Panc1 (cell line): ENCODE data around the gene LRRTM3. TPM values are rescaled to one million over a fixed set of nuclear protein-coding genes. Genes with fewer than 3 reads are reported as not detected.

Source experiments
- ATAC-seq: fragments of 200-7000 bp; cut with Tn5 transposase; 2 replicates; pipeline ENCODE4 v1.9.1; 2020; ENCODE audit warnings: mild to moderate bottlenecking, moderate library complexity
- BruUV-seq: library from RNA; stranded (reverse); fragments of 400-500 nt; replicated peaks from 2 replicates; lab custom pipeline; 2021; lab: Mats Ljungman, UMichigan
- CTCF ChIA-PET: fragments of 300-600 bp; sonication (Branson Sonifier 250); formaldehyde crosslinking; loops from one replicate; lab custom pipeline; 2022; ENCODE audit warnings: antibody characterized with exemption; lab: Charles Lee
- POLR2A ChIA-PET: fragments of 300-600 bp; sonication (Branson Sonifier 250); formaldehyde crosslinking; loops from one replicate; lab custom pipeline; 2022; ENCODE audit warnings: antibody characterized with exemption; lab: Charles Lee
- DNase-seq: peaks from one replicate; pipeline ENCODE4 v3.0.0-alpha.2; 2010; ENCODE audit warnings: low read depth, low spot score
- H3K27ac ChIP-seq: 2 replicates; pipeline ENCODE4 v1.5.1; 2011; ENCODE audit warnings: mild to moderate bottlenecking, low read length, inconsistent platforms
- H3K27me3 ChIP-seq: fragments of 200-500 bp; sonication (Bioruptor generic); 2 replicates; pipeline ENCODE4 v1.6.0; 2014; ENCODE audit warnings: low read length, inconsistent platforms; ENCODE audit not compliant: control insufficient read depth, insufficient read depth
- H3K36me3 ChIP-seq: fragments of 200-500 bp; sonication (Bioruptor generic); 2 replicates; pipeline ENCODE4 v1.5.1; 2014; ENCODE audit warnings: inconsistent platforms, mild to moderate bottlenecking, low read length, moderate library complexity; ENCODE audit not compliant: control insufficient read depth, insufficient read depth
- H3K4me1 ChIP-seq: 2 replicates; pipeline ENCODE4 v1.5.1; 2011; ENCODE audit warnings: inconsistent platforms, mild to moderate bottlenecking, low read length, moderate library complexity; ENCODE audit not compliant: control insufficient read depth, insufficient read depth
- H3K4me3 ChIP-seq, 2 experiments: 2 replicates each; pipeline ENCODE4 v1.5.1; 2011 to 2012; ENCODE audit warnings: low read depth in 2 of 2, low read length in 2 of 2, mild to moderate bottlenecking in 2 of 2, inconsistent platforms in 1 of 2, moderate library complexity in 1 of 2
- H3K9me3 ChIP-seq: fragments of 200-500 bp; sonication (Bioruptor generic); 2 replicates; pipeline ENCODE4 v1.5.1; 2014; ENCODE audit warnings: low read depth, mild to moderate bottlenecking, inconsistent platforms, low read length, moderate library complexity; ENCODE audit not compliant: control insufficient read depth, insufficient read depth
- POLR2AphosphoS5 ChIP-seq: IDR thresholded peaks from 2 replicates; pipeline ENCODE4 v1.6.1; 2012; ENCODE audit warnings: mild to moderate bottlenecking, low read depth, low read length, moderate library complexity
- SIN3A ChIP-seq: IDR thresholded peaks from 2 replicates; pipeline ENCODE4 v1.6.1; 2012; ENCODE audit warnings: low read depth, mild to moderate bottlenecking, low read length, moderate library complexity, borderline replicate concordance; ENCODE audit not compliant: insufficient read depth
- TCF7L2 ChIP-seq: IDR thresholded peaks from 2 replicates; pipeline ENCODE4 v1.6.1; 2011; ENCODE audit warnings: mild to moderate bottlenecking, low read depth, low read length, inconsistent platforms
- in situ Hi-C: cut with HindIII; loops from 2 replicates; pipeline ENCODE4 v1.10.0; 2016; ENCODE audit warnings: low sequenced_read_pairs, low pct_unique_long_range_greater_than_20kb
- intact Hi-C: fragments of 100-400 bp; cut with micrococcal nuclease; formaldehyde crosslinking; loops from one replicate; pipeline ENCODE4 v1.10.0; 2022; ENCODE audit not compliant: unreplicated experiment
- total RNA-seq: library from RNA; stranded (reverse); gene quantifications from one replicate; pipeline ENCODE4 v1.2.1, GENCODE V29; 2021; ENCODE audit not compliant: unreplicated experiment
- TF ChIP-seq, protein P1 (sequence below): fragments of 450-650 bp; IDR thresholded peaks from 2 replicates; pipeline ENCODE4 v1.5.1; 2017; ENCODE audit warnings: mild to moderate bottlenecking
- TF ChIP-seq, protein P2 (sequence below), 2 experiments: IDR thresholded peaks; 2 replicates each; pipeline ENCODE4 v1.6.1; 2011 to 2012; ENCODE audit warnings: low read depth in 2 of 2, control low read depth in 1 of 2, low read length in 1 of 2, mild to moderate bottlenecking in 1 of 2, moderate library complexity in 1 of 2; ENCODE audit not compliant: insufficient read depth in 1 of 2

The LRRTM3 gene
- total RNA-seq, 1 experiment from 2014 or later: 0.10 TPM

DNA sequence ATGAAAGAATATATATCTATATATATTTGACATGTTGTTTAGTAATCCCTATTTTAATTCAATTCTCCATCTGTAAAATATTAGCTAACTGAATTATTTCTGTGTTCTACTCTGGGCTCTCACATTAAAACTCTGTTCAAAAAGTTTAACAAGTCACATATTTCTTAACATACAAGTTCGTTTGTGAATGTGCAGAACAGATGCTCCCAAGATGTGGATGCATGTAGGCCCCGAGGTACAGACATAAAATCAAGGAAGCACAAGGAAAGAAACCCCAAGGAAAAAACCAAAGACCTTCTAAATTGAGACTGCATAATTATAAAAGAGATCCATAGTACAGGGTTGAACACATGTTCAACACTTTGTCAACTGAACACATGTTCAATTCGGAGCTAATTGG is 175.1 kb downstream of the LRRTM3 start:
- ChIA-PET CTCF (no interaction called here), POLR2A (no interaction called here)
- DNase-seq (no peak), ATAC-seq (no peak)
- H3K27me3 ChIP-seq: no peaks in the 10 kb centered on the region
- no TSS peak for BruUV-seq
- TF ChIP-seq POLR2AphosphoS5 (no peak), SIN3A (no peak), TCF7L2 (no peak)
- TF ChIP-seq, protein P1, sequence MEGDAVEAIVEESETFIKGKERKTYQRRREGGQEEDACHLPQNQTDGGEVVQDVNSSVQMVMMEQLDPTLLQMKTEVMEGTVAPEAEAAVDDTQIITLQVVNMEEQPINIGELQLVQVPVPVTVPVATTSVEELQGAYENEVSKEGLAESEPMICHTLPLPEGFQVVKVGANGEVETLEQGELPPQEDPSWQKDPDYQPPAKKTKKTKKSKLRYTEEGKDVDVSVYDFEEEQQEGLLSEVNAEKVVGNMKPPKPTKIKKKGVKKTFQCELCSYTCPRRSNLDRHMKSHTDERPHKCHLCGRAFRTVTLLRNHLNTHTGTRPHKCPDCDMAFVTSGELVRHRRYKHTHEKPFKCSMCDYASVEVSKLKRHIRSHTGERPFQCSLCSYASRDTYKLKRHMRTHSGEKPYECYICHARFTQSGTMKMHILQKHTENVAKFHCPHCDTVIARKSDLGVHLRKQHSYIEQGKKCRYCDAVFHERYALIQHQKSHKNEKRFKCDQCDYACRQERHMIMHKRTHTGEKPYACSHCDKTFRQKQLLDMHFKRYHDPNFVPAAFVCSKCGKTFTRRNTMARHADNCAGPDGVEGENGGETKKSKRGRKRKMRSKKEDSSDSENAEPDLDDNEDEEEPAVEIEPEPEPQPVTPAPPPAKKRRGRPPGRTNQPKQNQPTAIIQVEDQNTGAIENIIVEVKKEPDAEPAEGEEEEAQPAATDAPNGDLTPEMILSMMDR: no peak
- TF ChIP-seq, protein P2, sequence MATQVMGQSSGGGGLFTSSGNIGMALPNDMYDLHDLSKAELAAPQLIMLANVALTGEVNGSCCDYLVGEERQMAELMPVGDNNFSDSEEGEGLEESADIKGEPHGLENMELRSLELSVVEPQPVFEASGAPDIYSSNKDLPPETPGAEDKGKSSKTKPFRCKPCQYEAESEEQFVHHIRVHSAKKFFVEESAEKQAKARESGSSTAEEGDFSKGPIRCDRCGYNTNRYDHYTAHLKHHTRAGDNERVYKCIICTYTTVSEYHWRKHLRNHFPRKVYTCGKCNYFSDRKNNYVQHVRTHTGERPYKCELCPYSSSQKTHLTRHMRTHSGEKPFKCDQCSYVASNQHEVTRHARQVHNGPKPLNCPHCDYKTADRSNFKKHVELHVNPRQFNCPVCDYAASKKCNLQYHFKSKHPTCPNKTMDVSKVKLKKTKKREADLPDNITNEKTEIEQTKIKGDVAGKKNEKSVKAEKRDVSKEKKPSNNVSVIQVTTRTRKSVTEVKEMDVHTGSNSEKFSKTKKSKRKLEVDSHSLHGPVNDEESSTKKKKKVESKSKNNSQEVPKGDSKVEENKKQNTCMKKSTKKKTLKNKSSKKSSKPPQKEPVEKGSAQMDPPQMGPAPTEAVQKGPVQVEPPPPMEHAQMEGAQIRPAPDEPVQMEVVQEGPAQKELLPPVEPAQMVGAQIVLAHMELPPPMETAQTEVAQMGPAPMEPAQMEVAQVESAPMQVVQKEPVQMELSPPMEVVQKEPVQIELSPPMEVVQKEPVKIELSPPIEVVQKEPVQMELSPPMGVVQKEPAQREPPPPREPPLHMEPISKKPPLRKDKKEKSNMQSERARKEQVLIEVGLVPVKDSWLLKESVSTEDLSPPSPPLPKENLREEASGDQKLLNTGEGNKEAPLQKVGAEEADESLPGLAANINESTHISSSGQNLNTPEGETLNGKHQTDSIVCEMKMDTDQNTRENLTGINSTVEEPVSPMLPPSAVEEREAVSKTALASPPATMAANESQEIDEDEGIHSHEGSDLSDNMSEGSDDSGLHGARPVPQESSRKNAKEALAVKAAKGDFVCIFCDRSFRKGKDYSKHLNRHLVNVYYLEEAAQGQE (IDR thresholded peaks at IDR 0.05; ENCODE audit: insufficient read depth in 1 of 2, low read depth in 2 of 2, low read length in 1 of 2): no peak
- no peak overlapping the region for H3K4me3 ChIP-seq
- H3K9me3 ChIP-seq: no peaks in the 10 kb centered on the region
- intact Hi-C loops (no loop called here), in situ Hi-C loops (no loop called here)
- H3K27ac ChIP-seq: no peak overlapping the region
- H3K36me3 ChIP-seq: no peaks in the 10 kb centered on the region
- H3K4me1 ChIP-seq: no peaks in the 10 kb centered on the region

- DNase-seq (no peak), ATAC-seq (no peak)
- POLR2A ChIA-PET: no interaction called here
- no TSS peak for BruUV-seq
- H3K4me3 ChIP-seq: no peak overlapping the region
- no peaks in the 10 kb centered on the region for H3K27me3 ChIP-seq
- no peaks in the 10 kb centered on the region for H3K4me1 ChIP-seq
- CTCF ChIA-PET: no interaction called here
- intact Hi-C loops: no loop called here
- in situ Hi-C loops: no loop called here
- H3K36me3 ChIP-seq: no peaks in the 10 kb centered on the region
- no peaks in the 10 kb centered on the region for H3K9me3 ChIP-seq
- no peak overlapping the region for H3K27ac ChIP-seq
- TF ChIP-seq TCF7L2: no peak
- TF ChIP-seq, protein P2 (IDR thresholded peaks at IDR 0.05; ENCODE audit: insufficient read depth in 1 of 2, low read depth in 2 of 2, low read length in 1 of 2): no peak
These were observed 181.8 kb downstream of the LRRTM3 start for GRCh38 chr10:67107670-67108069.
